Mammary epithelial cell (primary cell): ENCODE results near the gene KCND3.

ENCODE experiments used
- EZH2 ChIP-seq: IDR thresholded peaks from 2 replicates; pipeline ENCODE4 v1.6.1; 2012; ENCODE audit warnings: low read length, inconsistent platforms, borderline replicate concordance
- TF ChIP-seq, protein P1 (sequence below), 2 donors: IDR thresholded peaks in 1 of 2; conservative IDR thresholded peaks in 1 of 2; 2 replicates each; pipeline ENCODE4 v1.5.1; 2011 to 2012; ENCODE audit warnings: inconsistent platforms in 2 of 2, low read length in 2 of 2, mild to moderate bottlenecking in 2 of 2, control low read depth in 1 of 2, low read depth in 1 of 2; ENCODE audit not compliant: insufficient read depth in 1 of 2; ENCODE audit errors: extremely low read depth in 1 of 2

DNA sequence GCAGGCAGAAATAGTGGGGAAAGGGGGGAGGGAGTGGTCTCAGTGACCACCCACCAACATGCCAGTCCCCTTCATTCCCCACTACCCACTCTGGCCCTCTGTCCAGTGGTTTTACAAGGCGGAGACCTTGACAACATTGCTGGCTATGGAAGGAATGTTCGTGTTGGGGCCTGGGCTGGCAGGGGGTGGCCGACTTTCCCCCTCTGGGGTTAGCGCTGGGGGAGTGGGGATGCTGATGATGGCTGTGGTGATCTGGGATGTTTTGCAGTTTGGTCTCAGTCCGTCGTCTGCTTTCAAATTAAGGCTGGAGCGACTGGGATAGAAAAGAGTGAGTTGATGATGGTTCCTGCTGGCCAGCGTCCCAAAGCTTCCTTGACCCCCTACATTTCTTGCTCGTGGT lies 213.5 kb downstream of the KCND3 start:
- TF ChIP-seq, protein P1, sequence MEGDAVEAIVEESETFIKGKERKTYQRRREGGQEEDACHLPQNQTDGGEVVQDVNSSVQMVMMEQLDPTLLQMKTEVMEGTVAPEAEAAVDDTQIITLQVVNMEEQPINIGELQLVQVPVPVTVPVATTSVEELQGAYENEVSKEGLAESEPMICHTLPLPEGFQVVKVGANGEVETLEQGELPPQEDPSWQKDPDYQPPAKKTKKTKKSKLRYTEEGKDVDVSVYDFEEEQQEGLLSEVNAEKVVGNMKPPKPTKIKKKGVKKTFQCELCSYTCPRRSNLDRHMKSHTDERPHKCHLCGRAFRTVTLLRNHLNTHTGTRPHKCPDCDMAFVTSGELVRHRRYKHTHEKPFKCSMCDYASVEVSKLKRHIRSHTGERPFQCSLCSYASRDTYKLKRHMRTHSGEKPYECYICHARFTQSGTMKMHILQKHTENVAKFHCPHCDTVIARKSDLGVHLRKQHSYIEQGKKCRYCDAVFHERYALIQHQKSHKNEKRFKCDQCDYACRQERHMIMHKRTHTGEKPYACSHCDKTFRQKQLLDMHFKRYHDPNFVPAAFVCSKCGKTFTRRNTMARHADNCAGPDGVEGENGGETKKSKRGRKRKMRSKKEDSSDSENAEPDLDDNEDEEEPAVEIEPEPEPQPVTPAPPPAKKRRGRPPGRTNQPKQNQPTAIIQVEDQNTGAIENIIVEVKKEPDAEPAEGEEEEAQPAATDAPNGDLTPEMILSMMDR (conservative IDR thresholded peaks at IDR 0.05 in 1 of 2, IDR thresholded peaks at IDR 0.05 in 1 of 2; ENCODE audit: extremely low read depth in 1 of 2, insufficient read depth in 1 of 2, low read depth in 1 of 2, low read length in 2 of 2), result no peak
- TF ChIP-seq EZH2, result no peak
